Activated CD8-positive, alpha-beta memory T cell treated with anti-CD3 and anti-CD28 coated beads for 1 hour (primary cell): ENCODE measurements around the gene RNF208.

Experiments
- DNase-seq, 2 donors: peaks; one replicate each; pipeline ENCODE4 v3.0.0-alpha.2; 2020; ENCODE audit warnings: low read depth in 1 of 2; ENCODE audit errors: extremely low read depth in 1 of 2

The RNF208 gene

DNA sequence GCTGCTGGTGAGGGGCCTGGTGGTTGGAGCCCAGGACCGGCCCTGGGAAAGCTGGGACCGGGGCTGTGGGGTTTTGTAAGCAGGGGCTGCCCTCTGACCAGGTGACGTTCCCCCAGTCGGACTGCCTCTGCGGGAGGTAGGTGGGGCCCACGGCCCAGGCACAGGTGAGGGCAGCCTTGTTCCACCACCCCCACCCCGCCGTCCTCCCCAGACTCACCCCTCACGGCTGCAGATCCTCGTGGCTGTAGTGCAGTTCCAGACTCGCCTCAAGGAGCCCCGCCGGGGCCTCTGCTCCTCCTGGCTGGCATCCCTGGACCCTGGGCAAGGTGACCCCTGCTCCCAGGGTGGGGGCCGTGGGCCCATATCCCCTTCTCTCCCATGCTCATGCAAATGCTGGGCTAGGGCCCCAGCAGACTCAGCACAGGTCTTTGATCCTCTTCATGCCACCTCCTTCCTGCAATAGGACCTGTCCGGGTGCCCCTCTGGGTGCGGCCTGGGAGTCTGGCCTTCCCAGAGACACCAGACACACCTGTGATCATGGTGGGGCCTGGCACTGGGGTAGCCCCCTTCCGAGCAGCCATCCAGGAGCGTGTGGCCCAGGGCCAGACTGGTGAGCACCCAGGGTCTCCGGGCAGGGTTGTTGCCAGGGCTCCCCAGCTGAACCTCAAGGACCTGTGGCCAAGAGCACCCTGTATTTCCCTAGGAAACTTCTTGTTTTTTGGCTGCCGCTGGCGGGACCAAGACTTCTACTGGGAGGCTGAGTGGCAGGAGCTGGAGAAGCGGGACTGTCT is 6.6 kb downstream of the RNF208 start:
- no peak for DNase-seq

DNA sequence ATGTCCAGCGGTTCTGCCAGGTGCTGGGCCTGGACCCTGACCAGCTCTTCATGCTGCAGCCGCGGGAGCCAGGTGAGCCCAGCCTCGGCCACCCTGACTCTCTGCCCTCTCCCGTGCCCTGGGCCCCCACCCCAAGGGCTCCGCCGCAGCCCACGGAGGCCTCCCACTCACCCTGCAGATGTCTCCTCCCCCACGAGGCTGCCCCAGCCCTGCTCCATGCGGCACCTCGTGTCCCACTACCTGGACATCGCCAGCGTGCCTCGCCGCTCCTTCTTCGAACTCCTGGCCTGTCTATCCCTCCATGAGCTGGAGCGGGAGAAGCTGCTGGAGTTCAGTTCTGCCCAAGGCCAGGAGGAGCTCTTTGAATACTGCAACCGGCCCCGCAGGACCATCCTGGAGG is 7.4 kb downstream of the RNF208 start:
- no peak for DNase-seq

DNA sequence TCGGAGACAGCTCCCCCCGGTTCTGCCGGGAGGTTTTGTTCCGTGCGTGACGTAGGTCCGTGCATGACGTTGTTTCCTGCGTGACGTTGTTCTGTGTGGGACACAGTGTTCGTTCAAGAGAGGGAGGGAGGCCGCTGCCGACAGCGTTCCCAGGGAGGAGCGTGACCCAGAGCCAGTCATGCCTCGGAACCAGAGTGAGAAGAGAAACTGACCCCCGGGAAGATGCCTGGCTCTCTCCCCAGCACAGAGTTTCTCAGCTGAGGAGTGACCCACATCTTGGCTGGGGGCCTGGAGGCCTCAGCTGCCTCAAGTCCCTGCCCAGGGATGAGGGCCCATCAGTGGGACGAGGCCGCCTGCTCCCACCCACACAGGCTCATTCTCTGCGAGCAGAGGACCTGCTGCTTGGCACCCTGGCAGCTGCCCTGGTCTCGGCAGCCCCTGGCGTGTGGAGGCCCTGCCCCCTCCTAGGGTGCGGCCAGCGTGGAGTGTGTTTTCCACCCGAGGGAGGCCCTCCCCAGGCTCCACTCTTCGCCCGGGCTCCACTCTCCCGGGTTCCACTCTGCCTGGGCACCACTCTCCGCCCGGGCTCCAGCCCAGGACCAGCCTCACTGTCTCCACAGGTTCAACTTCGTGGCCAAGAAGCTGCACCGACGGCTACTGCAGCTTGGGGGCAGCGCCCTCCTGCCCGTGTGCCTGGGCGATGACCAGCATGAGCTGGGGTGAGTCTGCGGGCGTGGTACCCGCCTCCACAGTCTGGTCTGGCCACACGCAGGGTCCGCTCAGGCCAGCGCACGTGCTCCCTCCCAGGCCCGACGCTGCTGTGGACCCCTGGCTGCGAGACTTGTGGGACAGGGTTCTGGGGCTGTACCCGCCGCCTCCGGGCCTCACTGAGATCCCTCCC is 8.6 kb downstream of the RNF208 start:
- DNase-seq: no peak

DNA sequence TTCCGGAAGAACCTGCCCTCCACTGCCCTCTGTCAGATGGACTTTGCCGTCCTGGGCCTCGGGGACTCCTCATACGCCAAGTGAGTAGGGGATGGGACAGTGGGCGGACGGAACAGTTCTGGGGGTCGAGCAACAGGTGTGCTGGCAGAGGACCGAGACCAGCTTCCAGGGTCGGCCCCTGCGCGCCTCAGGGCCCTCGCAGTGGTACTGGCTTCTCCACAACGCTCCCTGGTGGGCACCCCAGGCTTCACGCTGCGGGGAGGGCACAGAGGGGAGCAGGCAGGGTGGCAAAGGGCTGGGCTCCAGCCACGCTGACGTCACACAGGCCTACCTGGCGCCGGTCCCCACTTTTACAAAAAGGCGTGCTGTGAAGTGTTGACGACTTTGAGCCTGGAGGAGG is 9.5 kb downstream of the RNF208 start:
- DNase-seq: no peak

DNA sequence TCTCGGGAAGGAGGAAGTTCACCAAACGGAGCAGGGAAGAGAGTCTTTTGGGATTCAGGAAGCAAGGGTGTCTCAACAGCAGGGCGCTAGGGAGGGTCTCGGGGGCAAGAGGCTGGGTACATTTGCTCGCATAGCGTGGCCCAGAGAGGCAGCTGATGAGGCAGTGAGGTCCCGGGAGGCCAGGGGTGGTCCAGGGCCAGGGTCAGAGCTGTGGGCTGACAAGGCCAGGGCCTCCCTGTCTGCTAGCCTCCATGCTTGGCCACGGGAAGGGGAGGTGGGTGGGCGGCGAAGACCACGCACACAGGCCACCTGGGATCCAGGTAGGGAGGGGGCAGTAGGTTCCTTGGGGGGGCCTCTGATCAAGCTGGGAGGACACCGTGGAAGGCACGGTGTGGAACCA is 10.5 kb downstream of the RNF208 start:
- DNase-seq: no peak

DNA sequence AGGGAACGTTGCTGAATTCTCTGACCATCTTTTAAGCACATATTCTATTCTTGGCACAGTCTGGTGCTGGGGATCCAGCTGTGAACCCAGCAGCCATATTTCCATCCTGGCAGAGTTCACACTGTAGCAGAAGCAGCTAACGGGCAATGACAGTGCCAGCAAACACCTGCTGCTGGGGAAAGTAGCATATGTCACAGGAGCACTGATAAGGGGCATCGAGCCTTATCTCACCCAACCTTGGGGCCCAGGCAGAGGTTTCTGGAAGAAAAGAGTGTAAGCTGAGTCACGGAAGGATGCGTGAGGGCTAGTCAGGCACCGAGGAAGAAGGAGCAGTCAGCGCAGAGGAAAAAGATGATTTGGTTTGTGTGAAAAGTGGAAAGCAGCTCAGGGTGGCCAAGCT is 15.4 kb downstream of the RNF208 start:
- no peak for DNase-seq

DNA sequence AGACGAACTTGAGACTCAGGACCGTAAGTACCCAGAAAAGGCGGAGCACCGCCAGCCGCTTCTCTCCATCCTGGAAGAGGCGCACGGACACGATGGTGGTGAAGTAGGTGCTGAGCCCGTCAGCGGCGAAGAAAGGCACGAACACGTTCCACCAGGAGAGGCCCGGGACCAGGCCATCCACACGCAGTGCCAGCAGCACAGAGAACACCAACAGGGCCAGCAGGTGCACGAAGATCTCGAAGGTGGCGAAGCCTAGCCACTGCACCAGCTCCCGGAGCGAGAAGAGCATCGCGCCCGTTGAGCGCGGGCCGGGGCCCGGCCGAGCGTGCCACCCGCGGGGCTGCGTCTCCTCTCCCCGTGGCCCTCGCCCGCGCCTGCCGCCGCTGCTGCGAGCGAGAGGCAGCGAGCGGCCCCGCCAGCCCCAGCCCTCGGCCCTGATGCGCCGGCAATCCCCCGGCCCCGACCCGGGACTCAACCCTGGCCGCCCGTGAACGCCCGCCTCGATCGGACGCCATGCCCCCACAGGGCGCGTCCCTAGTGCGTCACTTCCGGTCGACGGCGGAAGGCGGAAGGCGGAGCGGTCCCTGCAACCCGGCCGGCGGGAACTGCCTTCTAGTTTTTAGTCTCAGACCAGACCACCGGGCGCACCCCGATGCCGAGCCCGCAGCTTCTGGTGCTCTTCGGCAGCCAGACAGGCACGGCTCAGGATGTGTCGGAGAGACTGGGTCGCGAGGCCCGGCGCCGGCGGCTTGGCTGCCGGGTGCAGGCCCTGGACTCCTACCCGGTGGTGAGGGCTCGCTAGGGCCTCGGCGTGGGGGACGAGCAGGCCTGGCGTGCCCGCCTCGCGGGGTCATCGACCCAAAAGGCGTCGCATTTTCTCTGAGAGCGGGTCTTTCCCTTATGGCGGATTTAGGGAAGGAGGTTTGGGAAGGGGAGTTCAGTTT is 16.6 kb downstream of the RNF208 start, which contains the start of the genes NDOR1 and TMEM203:
Gene NDOR1 (plus strand): TSS at position 575 of the 944 bp plus-strand sequence. CDS start 78 bp downstream, at position 653.
Gene TMEM203 (minus strand): TSS at position 523 of the 944 bp plus-strand sequence. CDS start 234 bp downstream, at position 289.
- peak; percentile 82 to 95 for DNase-seq

DNA sequence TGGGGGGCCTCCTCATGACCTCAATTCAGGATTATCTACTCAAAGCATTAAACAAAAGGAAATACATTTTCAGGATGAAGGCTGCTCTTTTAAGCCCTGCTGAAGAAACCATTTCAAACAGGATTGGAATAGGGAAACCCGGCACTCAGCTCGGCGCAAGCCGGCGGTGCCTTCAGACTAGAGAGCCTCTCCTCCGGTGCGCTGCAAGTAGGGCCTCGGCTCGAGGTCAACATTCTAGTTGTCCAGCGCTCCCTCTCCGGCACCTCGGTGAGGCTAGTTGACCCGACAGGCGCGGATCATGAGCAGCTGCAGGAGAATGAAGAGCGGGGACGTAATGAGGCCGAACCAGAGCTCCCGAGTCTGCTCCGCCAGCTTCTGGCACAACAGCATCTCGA is 17.3 kb downstream of the RNF208 start:
- DNase-seq: no peak

DNA sequence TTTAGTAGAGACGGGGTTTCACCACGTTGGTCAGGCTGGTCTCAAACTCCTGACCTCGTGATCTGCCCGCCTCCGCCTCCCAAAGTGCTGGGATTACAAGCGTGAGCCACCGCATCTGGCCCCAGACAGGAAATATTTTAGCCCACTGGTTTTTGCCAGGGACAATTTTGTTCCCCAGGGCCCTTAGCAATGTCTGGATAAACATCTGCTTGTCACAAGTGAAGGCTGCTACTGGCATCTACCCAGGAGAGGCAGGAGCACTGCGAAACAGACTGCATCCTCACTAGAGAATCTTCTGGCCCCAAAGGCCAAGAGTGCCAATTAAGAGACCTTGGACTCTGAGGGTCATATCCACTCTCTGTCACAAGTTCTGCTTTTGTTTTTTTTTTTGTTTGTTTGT is 19.1 kb downstream of the RNF208 start:
- no peak for DNase-seq

DNA sequence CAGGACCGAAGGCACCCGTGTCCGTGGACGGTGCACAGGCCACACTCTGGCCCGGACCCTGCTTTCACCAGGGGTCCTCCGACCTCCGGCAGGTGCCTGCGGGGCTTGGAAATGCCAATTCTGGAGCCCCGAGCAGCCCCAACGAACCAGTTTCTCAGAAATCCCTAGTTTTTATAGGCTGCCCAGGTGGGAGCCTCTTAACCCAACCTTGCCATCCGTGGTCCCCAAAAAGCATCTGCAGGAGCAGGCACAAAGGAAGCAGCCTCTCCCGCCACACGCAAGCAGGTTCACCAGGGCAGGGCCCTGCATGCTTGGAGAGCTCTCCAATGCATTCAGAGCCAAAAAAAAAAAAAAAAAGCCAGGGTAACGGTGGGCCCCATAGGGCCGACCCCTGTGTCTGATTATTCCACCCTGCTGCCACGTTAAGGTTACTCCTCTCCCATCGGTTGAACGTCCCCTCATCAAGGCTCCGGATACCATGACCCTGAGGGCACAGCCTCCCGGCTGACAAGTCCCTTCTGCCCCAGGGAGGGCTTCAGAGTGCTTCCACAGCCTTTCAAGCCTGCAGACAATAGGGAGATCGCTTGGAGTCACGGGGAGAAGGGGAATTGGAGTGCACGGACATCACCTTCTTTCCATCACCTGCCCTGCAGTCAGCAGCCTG is 20.7 kb downstream of the RNF208 start:
- no peak for DNase-seq

DNA sequence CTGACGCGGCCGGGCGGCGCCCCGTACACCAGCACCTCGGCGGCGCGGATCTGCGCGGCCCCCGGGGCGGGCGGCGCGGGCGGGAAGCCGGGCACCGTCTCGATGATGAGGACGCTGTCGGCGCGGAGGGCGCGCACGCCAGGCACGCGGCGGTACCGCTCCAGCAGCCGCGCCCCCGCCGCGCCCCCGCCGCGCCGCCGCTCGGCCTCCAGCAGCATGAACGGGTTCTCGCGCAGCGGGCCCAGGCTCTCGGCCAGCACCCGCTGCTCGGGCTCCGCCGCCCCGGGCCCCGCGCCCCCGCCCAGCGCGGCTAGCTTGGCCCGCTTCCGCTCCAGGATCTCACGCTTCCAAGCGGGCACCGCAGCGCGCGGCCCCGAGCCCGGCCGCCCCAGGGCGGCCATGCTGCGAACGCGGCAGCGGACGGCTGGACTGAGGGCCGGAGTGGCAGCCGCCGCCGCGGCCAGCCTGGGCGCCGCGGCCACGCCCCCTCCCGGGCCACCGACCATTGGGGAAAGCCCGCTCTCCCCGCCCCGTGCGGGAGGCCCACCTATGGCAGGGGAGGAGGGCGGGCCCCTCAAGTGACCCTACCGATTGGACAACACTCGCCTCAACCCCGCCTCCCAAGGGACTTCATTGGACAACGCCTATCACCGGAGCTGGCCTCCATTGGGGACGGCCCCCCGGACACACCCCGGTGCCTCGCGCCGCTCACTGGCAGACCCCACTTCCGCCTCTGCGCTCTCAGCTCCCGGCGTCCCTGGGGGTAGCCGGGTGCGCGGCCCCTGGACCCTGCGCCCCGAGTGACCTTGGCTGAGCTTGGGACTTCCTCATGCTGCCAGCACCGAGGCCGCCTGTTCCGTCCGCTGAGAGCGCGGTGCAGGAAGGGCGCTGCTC is 21.5 kb downstream of the RNF208 start, which contains the start of gene TPRN:
Gene TPRN (minus strand): TSS at position 431 of the 894 bp plus-strand sequence. CDS start 30 bp downstream, at position 401.
- DNase-seq: peak; percentile 95 to 96

DNA sequence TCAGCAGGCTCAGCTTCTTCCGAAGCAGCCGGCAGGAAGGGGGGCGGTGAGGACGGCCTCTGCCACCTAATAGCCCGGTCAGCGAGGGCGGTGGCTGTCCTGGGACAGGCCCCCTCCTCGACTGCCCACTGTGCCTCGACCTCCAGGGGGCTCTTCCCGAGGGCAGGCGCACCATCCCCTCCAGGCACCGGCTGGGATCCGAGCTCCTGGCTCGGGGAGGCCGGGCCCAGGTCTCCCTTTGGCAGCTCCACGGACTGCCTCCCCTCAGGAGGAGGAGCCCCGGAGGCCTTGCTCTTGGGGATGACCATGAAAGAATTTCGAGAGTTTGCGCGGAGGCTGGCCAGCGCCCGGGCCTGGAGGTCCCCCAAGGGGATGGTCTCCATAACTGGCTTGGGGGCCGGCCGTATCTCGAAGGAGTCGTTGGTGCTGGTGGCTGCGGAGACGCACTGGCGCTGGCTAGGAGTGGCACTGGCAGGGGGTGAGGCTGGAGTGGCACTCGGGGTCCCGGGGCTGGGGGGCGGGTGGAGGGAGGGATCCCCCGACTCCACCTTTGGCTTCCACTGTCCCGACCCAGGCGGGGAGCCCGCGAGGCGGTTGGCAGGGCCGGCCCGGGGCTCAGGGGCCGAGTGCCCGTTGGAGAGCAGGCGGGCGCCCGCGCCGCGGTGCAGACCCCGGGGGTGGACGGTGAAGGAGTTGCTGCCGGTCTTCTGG is 22.5 kb downstream of the RNF208 start:
- DNase-seq: no peak

DNA sequence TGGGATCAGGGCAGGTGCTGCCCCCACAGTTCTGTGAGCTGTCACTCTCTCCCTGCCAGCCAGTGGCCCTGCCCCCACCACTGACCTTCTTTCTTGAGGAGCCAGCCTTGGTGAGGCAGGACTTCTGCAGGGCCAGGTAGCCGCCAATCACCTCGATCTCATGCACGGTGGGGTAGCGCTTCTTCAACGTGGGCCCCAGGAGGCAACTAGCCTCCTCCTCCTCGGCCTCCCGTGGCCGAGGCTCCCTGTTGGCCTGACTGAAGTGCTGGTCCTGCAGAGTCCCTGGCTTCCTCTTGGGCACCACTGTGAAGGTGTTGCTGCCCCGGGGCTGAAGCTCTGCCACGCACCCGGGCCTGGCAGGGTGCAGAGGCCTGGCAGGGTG is 23.1 kb downstream of the RNF208 start:
- no peak for DNase-seq

DNA sequence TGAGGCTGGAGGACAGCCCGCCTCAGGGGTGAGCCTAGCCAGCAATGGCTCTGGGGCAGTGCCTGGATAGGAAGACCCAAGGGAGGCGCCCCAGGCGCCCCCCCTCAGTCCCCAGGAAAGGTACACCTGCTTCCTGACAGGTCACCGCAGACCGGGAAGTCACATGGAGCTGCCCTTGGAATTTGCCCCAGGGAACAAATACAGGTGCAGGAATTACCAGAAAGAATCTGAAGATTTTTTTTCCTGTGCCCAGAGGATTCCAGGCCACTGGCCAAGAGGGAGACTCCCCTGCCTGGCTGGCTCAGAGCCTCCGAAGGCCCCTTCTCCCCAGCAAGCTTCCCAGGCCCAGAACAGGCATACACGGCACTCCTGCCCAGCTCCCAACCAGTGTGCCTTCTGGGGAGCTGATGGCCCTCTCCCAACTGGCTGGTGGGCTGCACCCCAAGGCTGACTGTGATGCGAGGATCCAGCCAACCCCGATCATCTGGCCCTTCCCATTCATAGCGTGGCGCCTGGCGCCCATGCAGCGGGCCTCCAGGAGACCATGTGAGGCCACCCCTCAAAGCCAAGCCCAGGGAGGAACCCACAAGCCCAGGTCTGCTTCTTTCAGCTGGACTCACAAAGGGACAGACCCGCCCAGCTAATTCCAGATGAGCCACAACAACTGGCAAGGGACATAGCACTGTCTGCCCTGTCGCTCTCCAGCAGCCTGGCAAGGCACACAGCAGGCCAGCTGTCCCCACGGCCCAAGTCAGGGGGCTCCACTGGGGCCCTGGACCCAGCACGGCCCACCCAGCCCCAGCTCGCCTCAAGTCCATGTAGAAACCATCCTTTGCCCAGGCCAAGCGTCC is 23.8 kb downstream of the RNF208 start:
- no peak for DNase-seq

DNA sequence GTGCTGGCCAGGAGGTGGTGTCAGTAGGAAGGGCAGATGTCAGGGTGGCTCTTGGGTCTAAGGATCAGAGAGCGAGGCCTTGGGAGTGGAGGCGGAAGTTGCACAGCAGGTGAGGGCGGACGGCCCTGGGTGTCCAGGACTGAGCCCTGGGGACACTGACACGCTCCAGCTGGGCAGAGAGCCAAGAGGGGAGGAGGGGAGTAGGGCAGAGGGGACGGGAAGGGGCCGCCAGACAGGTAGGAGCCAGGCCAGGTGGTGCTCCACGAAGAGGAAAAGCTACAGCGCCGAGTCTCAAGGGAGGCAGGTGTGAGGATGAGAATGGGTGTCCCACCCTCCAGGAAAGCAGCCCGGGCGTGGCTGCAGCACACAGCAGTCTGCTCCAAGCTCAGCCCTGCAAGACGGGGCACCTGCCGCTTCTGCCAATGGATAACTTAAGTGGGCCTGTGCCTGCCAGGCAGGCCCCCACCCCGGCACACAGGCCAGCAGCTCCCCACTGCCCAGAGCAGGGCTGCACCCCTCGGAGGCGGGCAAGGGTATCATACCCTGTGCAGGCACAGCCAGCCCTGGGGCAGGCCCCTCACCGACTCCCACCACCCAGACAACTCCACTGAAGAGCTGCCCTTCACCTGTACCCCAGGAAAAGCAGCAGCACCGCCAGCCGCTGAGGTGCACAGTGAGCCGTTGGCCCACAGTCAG is 26.4 kb downstream of the RNF208 start:
- no peak for DNase-seq

DNA sequence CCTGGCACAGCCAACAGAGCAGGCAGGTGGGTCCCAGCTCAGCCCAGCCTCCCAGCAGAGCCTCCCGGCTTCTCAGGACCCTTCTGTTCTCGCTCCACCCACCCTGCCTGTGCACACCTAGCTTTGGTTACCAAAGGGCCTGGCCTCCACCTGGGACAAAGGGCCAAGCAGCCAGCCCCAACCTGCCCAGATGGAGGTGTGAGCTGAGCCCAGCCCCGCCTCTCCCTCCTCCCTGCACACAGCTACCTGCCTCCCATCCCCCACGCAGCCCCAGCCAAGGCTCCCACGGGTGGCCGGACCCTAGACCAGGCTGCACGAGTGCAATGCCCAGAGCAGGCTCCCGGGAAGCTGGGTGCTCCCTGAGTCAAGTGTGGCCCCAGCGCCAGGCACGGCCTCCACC is 27.1 kb downstream of the RNF208 start:
- no peak for DNase-seq

DNA sequence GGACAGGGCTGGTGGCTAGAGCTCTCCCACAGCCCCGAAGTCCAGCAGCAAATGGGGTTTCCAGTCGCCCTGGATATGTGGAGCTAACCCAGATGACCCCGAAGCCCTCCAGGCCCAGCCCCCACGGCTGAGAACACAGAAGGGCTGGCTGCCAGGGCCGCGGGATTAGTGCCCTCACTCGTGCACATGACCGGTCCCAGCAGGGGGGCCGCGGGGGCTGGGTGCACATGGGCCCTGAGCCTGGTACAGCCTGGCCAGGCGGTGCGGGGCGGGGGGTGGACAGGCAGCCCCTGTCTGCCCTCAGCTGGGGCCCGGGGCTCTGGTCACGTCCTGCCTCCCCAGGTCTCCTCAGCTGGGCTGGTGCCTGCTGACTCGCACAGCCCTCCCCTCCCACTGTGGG is 27.7 kb downstream of the RNF208 start:
- no peak for DNase-seq
